ENCODE results near the gene KLRF2. TPM values are rescaled to one million over a fixed set of nuclear protein-coding genes. Genes with fewer than 3 reads are reported as not detected.

KLRF2 gene
- total and polyA plus RNA-seq, 2 experiments from 2014 or later, result not detected

DNA sequence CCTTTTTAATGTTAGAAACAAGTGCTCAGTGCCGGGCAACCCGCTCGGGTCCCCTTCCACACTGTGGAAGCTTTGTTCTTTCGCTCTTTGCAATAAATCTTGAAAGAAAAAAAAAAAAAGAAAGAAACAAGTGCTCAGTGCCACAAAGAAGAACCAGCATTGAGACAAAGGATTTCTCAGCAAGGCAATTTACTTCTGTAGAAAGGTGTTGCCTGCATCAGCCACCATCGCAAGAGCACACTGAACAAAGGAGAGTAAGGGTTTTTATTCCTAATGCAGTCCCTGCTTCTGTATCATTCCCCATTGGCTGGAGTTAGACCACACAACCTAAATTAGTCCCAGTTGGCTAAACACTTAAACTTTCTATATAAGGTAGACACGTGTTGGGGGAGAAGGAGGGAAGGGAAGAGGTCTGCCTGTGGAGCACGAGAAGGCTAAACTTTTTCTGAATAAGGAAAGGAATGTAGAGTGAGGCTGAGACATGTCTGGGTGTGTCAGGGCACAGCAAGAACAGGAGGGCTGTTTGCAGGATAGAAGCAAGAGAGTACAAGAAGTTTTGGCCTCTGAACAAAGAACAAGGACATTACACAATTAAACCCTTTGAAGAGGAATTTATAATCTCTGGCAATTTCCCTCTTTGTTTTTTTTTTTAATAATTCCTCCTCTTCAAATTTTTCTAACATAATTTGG, 21.4 kb downstream of the KLRF2 start:
- H3K9me3 ChIP-seq (ENCODE audit: low read depth), result no peaks in the 10 kb centered on the region
- H3K4me1 ChIP-seq (ENCODE audit: low read depth), result no peaks in the 10 kb centered on the region
- no peak overlapping the region for H3K27ac ChIP-seq
- no peaks in the 10 kb centered on the region for H3K36me3 ChIP-seq
- no peak for DNase-seq (ENCODE audit: low read depth in 1 of 2, low spot score in 1 of 2)
- H3K27me3 ChIP-seq, result no peaks in the 10 kb centered on the region
- no peak for TF ChIP-seq CTCF (IDR thresholded peaks at IDR 0.05; ENCODE audit: low read depth, low read length)
- H3K4me3 ChIP-seq, result no peak overlapping the region

GRCh38 chr12:9906873-9907272, 25.6 kb downstream of the KLRF2 start:
- Histone ChIP-seq H3K4me3 (no peak overlapping the region), H3K27me3 (no peaks in the 10 kb centered on the region), H3K36me3 (no peaks in the 10 kb centered on the region), H3K4me1 (ENCODE audit: low read depth) (no peaks in the 10 kb centered on the region), H3K9me3 (ENCODE audit: low read depth) (no peaks in the 10 kb centered on the region), H3K27ac (no peak overlapping the region)
- DNase-seq (ENCODE audit: low read depth in 1 of 2, low spot score in 1 of 2), result no peak
- TF ChIP-seq CTCF (IDR thresholded peaks at IDR 0.05; ENCODE audit: low read depth, low read length), result no peak

DNA sequence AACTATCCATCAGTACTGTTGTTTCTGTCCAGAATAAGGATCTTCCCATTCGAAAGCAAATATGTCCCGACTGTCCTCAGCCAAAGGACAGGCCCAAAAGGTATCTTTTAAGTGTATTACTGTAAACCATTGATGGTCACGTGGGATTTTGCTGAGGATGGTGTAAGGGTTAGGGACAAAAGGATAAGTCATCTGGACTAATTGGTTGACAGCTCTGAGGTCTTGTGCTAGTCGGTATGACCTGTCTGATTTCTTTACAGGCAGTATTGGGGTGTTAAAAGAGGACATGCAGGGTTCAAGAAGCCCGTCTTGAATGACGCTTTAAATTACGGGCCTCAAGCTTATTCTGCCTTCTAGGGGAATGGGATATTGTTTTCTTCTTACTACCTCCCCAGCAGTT, 26.5 kb downstream of the KLRF2 start:
- Histone ChIP-seq H3K27me3 (no peaks in the 10 kb centered on the region), H3K36me3 (no peaks in the 10 kb centered on the region), H3K9me3 (ENCODE audit: low read depth) (no peaks in the 10 kb centered on the region), H3K4me1 (ENCODE audit: low read depth) (no peaks in the 10 kb centered on the region), H3K4me3 (no peak overlapping the region), H3K27ac (no peak overlapping the region)
- no peak for TF ChIP-seq CTCF (IDR thresholded peaks at IDR 0.05; ENCODE audit: low read depth, low read length)
- no peak for DNase-seq (ENCODE audit: low read depth in 1 of 2, low spot score in 1 of 2)

DNA sequence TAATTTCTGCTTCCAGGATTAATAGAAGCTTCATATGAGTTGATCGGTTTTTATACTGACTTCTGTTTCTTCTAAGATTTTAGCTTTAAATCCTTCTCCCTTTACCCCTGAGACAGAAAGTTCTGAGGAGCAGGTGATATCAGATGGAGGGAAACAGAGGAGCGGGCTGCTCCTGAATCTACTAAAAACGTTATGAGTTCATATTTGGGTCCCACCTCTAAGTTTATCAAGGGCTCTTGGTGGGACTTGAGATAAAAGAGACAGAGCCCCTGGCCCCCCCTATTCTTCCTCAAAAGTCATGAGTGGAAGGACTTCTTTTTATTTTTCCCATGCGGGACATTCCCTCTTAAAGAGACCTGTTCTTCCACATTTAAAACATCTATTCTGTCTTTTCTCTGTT, 27.1 kb downstream of the KLRF2 start:
- H3K4me1 ChIP-seq (ENCODE audit: low read depth), result no peaks in the 10 kb centered on the region
- no peak overlapping the region for H3K27ac ChIP-seq
- no peak for DNase-seq (ENCODE audit: low read depth in 1 of 2, low spot score in 1 of 2)
- H3K9me3 ChIP-seq (ENCODE audit: low read depth), result no peaks in the 10 kb centered on the region
- TF ChIP-seq CTCF (IDR thresholded peaks at IDR 0.05; ENCODE audit: low read depth, low read length), result no peak
- H3K4me3 ChIP-seq, result no peak overlapping the region
- no peaks in the 10 kb centered on the region for H3K36me3 ChIP-seq
- H3K27me3 ChIP-seq, result no peaks in the 10 kb centered on the region

- Histone ChIP-seq H3K36me3 (no peaks in the 10 kb centered on the region), H3K27ac (no peak overlapping the region), H3K4me1 (ENCODE audit: low read depth) (no peaks in the 10 kb centered on the region), H3K27me3 (no peaks in the 10 kb centered on the region), H3K9me3 (ENCODE audit: low read depth) (no peaks in the 10 kb centered on the region), H3K4me3 (no peak overlapping the region)
- DNase-seq (ENCODE audit: low read depth in 1 of 2, low spot score in 1 of 2), result no peak
- TF ChIP-seq CTCF (IDR thresholded peaks at IDR 0.05; ENCODE audit: low read depth, low read length), result no peak
These were observed 28.4 kb downstream of the KLRF2 start for GRCh38 chr12:9909724-9910123.

All from cardiac muscle cell (in vitro differentiated cells and primary cell).